ENCODE data around the gene HOOK2.

Gene HOOK2

DNA sequence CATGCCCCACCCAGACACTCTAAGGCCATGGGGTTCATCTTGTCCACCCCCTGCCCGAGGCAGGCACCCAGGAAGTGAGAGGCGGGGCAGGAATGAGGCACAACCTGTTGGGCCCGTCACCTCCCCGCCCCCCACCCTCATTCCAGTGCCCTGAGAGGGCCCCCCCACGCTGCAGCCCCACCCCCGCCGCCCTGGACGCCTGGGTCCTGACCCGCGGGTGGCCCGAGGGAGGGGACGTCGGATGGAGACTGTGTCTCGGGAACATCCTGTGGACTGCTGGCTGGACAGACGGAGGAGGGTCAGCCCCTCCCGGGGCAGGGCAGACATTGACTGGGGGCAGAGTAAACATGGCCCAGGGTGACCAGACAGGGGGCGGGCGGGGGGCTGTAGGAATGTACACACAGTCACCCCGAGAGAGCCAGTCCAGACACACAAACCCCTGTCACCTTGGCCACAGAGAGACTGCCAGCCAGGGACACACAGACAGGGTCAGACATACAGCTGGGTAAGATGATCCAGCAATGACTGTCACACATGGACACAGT, 8.6 kb upstream of the HOOK2 start:
- Histone ChIP-seq H3K4me1 (ENCODE audit: control insufficient read depth, insufficient read depth, low read length) (peaks cover 25% of the 10 kb centered on the region), H3K36me3 (ENCODE audit: control insufficient read depth, insufficient read depth, low read length) (no peaks in the 10 kb centered on the region), H3K27me3 (ENCODE audit: control insufficient read depth, insufficient read depth, low read length) (no peaks in the 10 kb centered on the region), H3K9ac (ENCODE audit: low read length) (peak overlapping the region; percentile 0), H3K4me3 (ENCODE audit: low read length) (peak overlapping the region; percentile 43), H3K27ac (ENCODE audit: low read depth, low read length) (peak overlapping the region; percentile 99)

DNA sequence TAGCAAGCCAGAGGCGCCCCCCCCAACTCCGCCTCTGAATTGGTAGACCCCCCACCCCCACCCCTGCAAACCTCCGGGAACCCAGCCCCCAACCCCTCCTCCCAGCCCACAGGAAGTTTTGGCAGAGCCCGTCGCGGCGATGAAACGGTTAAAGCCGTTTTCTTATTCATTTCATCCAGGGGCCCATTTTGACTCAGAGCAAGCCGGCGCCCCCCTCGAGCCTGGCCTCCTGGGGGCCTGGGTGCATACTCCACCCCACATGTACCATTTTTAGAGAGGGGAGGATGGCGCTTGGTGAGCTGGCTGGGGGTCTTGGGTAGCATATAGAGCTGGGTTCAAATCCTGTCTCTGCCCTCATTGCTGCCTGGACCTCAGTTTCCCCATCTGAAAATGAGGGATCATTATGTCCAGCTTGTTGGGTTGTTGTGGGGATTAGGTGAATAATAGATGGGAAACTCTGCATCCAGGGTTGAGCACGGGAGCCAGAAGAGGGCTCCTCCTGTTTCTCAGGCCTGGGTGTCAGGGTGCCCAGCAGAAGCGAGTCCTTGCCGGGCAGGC, 8.0 kb upstream of the HOOK2 start:
- Histone ChIP-seq H3K9ac (ENCODE audit: low read length) (no peak overlapping the region), H3K36me3 (ENCODE audit: control insufficient read depth, insufficient read depth, low read length) (no peaks in the 10 kb centered on the region), H3K4me3 (ENCODE audit: low read length) (peak overlapping the region; percentile 43), H3K4me1 (ENCODE audit: control insufficient read depth, insufficient read depth, low read length) (peaks cover 25% of the 10 kb centered on the region), H3K27me3 (ENCODE audit: control insufficient read depth, insufficient read depth, low read length) (no peaks in the 10 kb centered on the region), H3K27ac (ENCODE audit: low read depth, low read length) (peak overlapping the region; percentile 99)

DNA sequence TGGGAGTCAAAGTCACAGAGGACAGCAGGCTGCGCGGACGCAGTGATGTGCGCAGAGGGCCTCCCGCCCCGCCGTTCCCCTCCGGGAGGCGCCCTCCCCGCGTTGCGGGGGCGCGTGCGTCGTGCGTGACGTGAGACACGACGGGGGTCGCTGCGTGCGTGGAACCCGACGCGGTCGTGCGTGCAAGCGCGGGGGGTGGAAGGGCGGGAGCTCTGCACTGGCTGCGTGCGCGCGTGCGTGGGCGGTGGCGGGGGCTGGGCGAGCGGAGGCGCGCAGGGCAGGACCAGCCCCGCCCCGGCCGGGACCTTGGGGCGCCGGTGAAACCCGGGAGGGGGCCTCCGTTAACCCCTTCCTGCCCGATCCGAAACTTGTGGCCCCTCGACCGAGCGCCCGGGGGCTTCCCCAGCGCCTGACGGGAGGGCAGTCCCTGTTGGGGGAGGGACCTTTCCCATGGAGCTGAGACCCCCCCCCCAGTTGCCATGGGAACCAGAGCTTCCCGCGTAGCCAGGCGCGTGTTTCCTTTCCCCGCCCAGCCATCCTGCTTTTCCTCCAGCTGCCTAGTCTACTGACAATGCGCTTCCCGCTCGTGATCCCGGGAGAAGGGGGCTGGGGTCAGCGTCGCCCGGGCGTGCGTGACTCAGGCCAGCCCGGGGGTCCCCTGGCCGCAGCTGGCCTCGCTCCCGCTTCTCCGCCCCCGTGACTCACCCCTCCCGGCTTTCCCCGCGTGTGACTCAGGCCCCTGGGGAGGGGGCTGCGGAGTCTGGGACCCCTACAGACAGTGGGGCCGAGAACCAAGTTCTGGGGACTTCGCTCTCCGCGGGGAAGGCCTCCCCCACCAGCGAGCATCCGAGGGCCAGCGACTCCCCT, 7.3 kb upstream of the HOOK2 start:
- H3K4me1 ChIP-seq (ENCODE audit: control insufficient read depth, insufficient read depth, low read length): peaks cover 20% of the 10 kb centered on the region
- H3K9ac ChIP-seq (ENCODE audit: low read length): peak overlapping the region; percentile 93
- H3K27ac ChIP-seq (ENCODE audit: low read depth, low read length): peak overlapping the region; percentile 99
- peak overlapping the region; percentile 78 for H3K4me3 ChIP-seq (ENCODE audit: low read length)
- H3K36me3 ChIP-seq (ENCODE audit: control insufficient read depth, insufficient read depth, low read length): no peaks in the 10 kb centered on the region
- no peaks in the 10 kb centered on the region for H3K27me3 ChIP-seq (ENCODE audit: control insufficient read depth, insufficient read depth, low read length)

DNA sequence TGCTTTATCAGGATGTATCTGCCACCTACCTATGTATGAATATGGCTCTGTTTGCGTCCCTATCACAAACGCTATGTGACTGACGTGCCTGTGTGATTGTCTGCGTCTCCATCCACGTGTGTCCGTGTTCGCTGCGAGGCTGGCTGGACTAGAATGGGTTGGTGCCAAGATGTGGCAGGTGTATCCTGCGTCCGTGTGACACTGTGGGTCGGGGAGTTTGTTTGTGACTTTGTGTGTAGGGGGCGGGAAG, 6.7 kb upstream of the HOOK2 start:
- no peaks in the 10 kb centered on the region for H3K36me3 ChIP-seq (ENCODE audit: control insufficient read depth, insufficient read depth, low read length)
- peak overlapping the region; percentile 93 for H3K9ac ChIP-seq (ENCODE audit: low read length)
- peak overlapping the region; percentile 99 for H3K27ac ChIP-seq (ENCODE audit: low read depth, low read length)
- peaks cover 20% of the 10 kb centered on the region for H3K4me1 ChIP-seq (ENCODE audit: control insufficient read depth, insufficient read depth, low read length)
- no peaks in the 10 kb centered on the region for H3K27me3 ChIP-seq (ENCODE audit: control insufficient read depth, insufficient read depth, low read length)
- peak overlapping the region; percentile 78 for H3K4me3 ChIP-seq (ENCODE audit: low read length)

DNA sequence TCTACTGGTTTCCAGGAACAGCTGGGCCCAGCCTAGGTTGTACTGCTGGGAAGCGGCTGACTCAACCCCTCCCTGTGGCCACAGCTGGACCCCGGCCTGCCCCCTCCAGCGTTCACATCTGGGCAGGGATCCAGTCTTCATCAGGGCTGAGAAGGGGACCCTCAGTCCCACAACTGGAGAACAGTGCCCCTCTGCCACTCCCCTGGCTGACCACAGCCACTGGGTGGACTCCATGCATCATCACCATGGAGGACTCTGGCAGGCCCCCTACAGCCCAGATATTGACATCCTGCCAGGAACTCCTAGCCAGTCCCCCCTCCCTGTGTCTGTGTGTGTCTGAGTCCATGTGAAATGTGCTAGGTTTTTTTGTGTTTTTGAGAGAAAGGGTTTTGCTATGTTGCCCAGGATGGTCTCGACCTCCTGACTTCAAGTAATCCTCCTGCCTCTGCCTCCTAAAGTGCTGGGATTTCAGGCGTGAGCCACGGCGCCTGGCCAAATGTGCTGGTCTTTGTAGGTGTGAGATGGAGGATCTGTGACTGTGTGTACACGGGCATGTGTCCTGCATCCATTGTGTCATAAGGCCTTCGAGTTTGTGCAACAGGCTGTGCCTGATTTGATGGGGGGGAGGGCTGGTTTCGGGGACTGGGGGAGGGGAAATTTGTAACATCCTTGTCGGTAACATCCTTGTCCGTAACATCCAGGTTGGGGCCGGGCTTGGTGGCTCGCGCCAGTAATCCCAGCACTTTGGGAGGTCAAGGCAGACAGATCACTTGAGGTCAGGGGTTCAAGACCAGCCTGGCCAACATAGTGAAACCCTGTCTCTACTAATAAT, 4.0 kb upstream of the HOOK2 start:
- Histone ChIP-seq H3K27me3 (ENCODE audit: control insufficient read depth, insufficient read depth, low read length) (no peaks in the 10 kb centered on the region), H3K9ac (ENCODE audit: low read length) (no peak overlapping the region), H3K4me3 (ENCODE audit: low read length) (peak overlapping the region; percentile 76), H3K36me3 (ENCODE audit: control insufficient read depth, insufficient read depth, low read length) (no peaks in the 10 kb centered on the region), H3K27ac (ENCODE audit: low read depth, low read length) (peak overlapping the region; percentile 97), H3K4me1 (ENCODE audit: control insufficient read depth, insufficient read depth, low read length) (peaks cover 25% of the 10 kb centered on the region)

DNA sequence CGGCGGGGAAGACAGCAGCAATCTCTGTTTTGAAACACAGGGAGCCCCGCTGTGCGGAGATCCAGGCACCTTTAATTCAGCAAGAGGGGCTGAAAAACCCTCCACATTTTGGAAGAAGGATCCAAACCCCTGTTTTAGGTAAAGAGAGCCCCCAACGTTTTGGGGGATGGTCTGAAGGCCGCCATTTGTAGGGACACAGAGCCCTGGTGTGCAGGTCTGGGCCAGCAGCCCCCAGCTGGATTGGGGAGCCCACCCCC, 3.5 kb upstream of the HOOK2 start:
- Histone ChIP-seq H3K9ac (ENCODE audit: low read length) (no peak overlapping the region), H3K36me3 (ENCODE audit: control insufficient read depth, insufficient read depth, low read length) (no peaks in the 10 kb centered on the region), H3K4me1 (ENCODE audit: control insufficient read depth, insufficient read depth, low read length) (peaks cover 25% of the 10 kb centered on the region), H3K27ac (ENCODE audit: low read depth, low read length) (peak overlapping the region; percentile 97), H3K27me3 (ENCODE audit: control insufficient read depth, insufficient read depth, low read length) (no peaks in the 10 kb centered on the region), H3K4me3 (ENCODE audit: low read length) (peak overlapping the region; percentile 76)

DNA sequence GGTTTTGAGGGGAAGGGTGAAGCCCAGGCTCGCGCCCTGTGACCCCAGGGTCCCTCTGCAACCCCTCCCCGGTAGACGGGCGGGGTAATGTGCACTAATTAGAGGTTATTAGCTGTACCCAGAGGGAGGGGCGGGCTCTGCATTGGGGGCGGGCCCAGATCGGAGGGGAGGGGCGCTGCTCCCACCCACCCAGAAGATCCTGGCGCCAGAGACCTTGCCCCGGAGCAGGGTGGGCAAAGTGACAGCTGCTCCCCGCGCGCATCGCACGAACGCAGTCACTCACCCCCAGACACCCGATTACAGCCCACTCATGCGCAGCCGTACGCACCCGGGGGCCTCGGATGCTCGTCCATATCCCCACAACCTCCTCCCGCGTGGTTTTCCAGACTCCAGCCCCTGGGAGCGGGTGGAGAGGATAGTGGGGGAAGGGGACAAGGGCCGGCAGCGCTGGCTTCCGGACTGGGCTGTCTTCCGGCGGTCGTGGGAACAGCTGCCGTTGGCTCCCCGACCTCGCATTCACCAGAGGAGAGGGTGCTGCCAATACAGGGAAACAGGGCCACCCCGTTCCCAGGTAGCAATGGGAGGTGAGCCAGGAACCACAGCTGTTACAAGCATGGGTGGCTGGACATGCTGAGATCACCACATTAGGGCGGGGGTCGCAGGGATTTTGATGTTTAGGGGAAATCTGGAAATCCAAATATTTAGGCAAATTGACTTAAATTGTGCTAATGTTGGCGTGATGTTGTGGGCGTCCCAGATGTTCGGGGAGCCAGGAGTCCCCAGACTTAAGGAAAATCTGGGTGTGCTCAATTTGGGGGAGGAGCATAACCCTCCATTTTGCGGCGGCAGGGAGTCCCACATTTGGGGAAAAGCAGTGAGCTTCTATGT, 2.9 kb upstream of the HOOK2 start:
- Histone ChIP-seq H3K4me1 (ENCODE audit: control insufficient read depth, insufficient read depth, low read length) (peaks cover 20% of the 10 kb centered on the region), H3K9ac (ENCODE audit: low read length) (peak overlapping the region; percentile 57)

DNA sequence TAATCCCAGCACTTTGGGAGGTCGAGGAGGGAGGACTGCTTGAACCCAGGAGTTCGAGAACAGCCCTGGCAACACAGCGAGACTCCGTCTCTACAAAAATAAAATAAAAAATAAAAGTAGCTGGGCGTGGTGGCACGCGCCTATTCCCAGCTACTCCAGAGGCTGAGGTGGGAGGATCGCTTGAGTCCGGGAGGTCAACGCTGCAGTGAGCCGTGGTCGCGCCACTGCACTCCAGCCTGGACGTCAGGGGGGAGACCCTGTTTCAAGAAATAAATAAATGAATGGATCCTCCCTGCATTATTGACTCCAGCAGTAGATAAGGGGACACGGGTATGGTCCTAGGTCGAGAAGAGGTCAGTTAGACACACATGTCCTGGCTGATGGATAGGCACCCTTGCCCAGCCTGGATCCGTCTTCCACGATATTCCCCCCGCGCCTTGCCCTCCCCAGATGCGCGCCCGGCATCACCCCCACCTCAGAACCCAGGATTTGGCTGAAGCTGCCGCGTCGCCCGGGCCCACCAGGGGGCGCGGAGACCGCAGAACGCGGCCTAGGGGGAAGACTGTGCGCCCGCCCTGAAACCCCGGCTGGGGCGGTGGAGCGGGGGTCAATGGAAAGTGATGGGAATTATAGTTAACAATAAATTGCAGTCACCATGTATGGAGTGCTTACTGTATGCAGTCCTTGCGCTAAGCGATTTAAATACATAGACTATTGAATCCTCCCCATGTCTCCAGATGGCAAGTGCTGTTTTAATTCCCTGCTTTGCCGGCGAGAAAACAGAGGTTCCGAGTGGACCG, 2.1 kb upstream of the HOOK2 start:
- Histone ChIP-seq H3K4me1 (ENCODE audit: control insufficient read depth, insufficient read depth, low read length) (peaks cover 18% of the 10 kb centered on the region), H3K9ac (ENCODE audit: low read length) (peak overlapping the region; percentile 57), H3K27ac (ENCODE audit: low read depth, low read length) (peak overlapping the region; percentile 97), H3K27me3 (ENCODE audit: control insufficient read depth, insufficient read depth, low read length) (no peaks in the 10 kb centered on the region), H3K4me3 (ENCODE audit: low read length) (peak overlapping the region; percentile 76), H3K36me3 (ENCODE audit: control insufficient read depth, insufficient read depth, low read length) (no peaks in the 10 kb centered on the region)

More for the DNA sequence above, 2.9 kb upstream of the HOOK2 start:
- no peaks in the 10 kb centered on the region for H3K27me3 ChIP-seq (ENCODE audit: control insufficient read depth, insufficient read depth, low read length)
- H3K36me3 ChIP-seq (ENCODE audit: control insufficient read depth, insufficient read depth, low read length): no peaks in the 10 kb centered on the region
- peak overlapping the region; percentile 76 for H3K4me3 ChIP-seq (ENCODE audit: low read length)
- H3K27ac ChIP-seq (ENCODE audit: low read depth, low read length): peak overlapping the region; percentile 97

DNA sequence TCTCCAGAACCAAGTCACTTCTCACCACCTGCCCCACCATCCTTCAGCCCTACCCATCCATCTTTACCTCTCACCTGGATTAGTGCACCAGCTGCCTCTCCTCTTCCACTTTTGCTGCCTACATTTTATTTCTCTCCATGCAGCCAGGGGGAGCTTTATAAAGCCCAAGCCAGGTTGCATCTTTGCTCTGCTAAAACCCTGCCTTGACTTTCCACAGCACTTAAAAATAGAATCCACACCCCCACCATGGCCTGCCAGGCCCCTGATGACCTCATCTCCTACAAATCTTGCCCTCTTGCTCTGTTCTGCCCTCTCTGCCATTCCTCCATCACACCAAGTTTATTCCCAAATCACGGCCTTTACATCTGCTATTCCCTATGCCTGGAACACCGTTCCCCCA, 1.8 kb downstream of the HOOK2 start:
- Histone ChIP-seq H3K9ac (ENCODE audit: low read length) (no peak overlapping the region), H3K27me3 (ENCODE audit: control insufficient read depth, insufficient read depth, low read length) (no peaks in the 10 kb centered on the region), H3K4me1 (ENCODE audit: control insufficient read depth, insufficient read depth, low read length) (peaks cover 7% of the 10 kb centered on the region), H3K27ac (ENCODE audit: low read depth, low read length) (no peak overlapping the region), H3K4me3 (ENCODE audit: low read length) (no peak overlapping the region), H3K36me3 (ENCODE audit: control insufficient read depth, insufficient read depth, low read length) (peaks cover 2% of the 10 kb centered on the region)

DNA sequence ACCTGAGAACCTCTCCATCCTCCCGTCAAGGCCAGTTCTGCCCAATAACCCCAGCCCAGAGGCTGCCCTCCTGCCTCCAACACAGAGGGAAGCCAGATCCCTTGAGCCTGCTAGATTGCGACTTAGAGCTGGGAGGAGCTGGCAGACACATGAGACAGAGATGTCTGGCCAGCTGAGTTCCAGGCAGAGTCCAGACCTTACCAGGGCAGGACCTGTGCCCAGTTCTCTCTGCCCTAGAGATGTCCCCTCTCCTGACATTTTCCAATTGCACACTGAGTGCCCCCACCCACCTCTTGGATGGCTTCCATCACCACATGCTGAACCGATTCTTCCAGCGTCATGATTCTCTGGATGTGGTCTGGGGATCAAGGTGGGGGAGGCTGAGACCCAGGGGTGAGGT, 3.0 kb downstream of the HOOK2 start:
- H3K9ac ChIP-seq (ENCODE audit: low read length): no peak overlapping the region
- no peak overlapping the region for H3K4me3 ChIP-seq (ENCODE audit: low read length)
- peaks cover 5% of the 10 kb centered on the region for H3K4me1 ChIP-seq (ENCODE audit: control insufficient read depth, insufficient read depth, low read length)
- peaks cover 2% of the 10 kb centered on the region for H3K36me3 ChIP-seq (ENCODE audit: control insufficient read depth, insufficient read depth, low read length)
- no peaks in the 10 kb centered on the region for H3K27me3 ChIP-seq (ENCODE audit: control insufficient read depth, insufficient read depth, low read length)
- no peak overlapping the region for H3K27ac ChIP-seq (ENCODE audit: low read depth, low read length)

DNA sequence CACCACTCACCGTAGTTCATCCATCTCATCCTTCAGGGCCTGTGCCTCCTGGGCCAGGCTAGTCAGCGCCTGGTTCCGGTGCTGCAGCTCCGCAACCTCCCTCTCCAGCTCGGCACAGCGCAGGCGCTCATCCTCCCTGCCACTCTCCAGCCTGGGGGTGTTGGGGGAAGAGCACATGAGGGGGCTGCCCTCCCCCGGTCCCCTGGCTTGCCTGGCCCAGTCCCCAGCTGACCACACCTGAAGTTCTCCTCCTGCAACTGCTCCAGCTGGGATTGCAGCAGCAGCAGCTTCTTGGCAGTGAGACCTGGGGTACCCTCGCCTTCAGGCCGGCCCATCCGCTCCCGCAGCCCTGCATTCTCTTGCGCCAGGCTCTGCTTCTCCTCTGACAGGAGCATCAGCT, 4.4 kb downstream of the HOOK2 start:
- H3K9ac ChIP-seq (ENCODE audit: low read length): no peak overlapping the region
- H3K27me3 ChIP-seq (ENCODE audit: control insufficient read depth, insufficient read depth, low read length): no peaks in the 10 kb centered on the region
- H3K27ac ChIP-seq (ENCODE audit: low read depth, low read length): no peak overlapping the region
- peaks cover 2% of the 10 kb centered on the region for H3K36me3 ChIP-seq (ENCODE audit: control insufficient read depth, insufficient read depth, low read length)
- H3K4me3 ChIP-seq (ENCODE audit: low read length): no peak overlapping the region
- peaks cover 5% of the 10 kb centered on the region for H3K4me1 ChIP-seq (ENCODE audit: control insufficient read depth, insufficient read depth, low read length)
